Parathyroid adenoma (tissue), 2 donors: ENCODE measurements around the gene WDR70.
"Not testable (repeated sequence)": the region's sequence is repeated elsewhere in the genome, so short reads cannot be mapped to it uniquely, and the experiment has no call there.

Source experiments
- H2AFZ ChIP-seq: fragments of 300-600 bp; sonication (generic); one replicate; pipeline ENCODE4 v1.7.0; 2017; ENCODE audit warnings: antibody characterized with exemption, mild to moderate bottlenecking
- H3K27ac ChIP-seq: fragments of 300-600 bp; sonication (generic); one replicate; pipeline ENCODE4 v1.7.0; 2017
- H3K27me3 ChIP-seq: fragments of 300-600 bp; sonication (generic); one replicate; pipeline ENCODE4 v1.7.0; 2017; ENCODE audit warnings: low read length; ENCODE audit not compliant: control insufficient read depth, insufficient read depth
- H3K36me3 ChIP-seq: fragments of 300-600 bp; sonication (generic); one replicate; pipeline ENCODE4 v1.7.0; 2017; ENCODE audit warnings: low read length; ENCODE audit not compliant: control insufficient read depth, insufficient read depth
- H3K4me1 ChIP-seq: fragments of 300-600 bp; sonication (generic); one replicate; pipeline ENCODE4 v1.7.0; 2017; ENCODE audit warnings: control low read depth
- H3K4me2 ChIP-seq: fragments of 300-600 bp; sonication (generic); one replicate; pipeline ENCODE4 v1.7.0; 2017; ENCODE audit warnings: low read length
- H3K4me3 ChIP-seq: fragments of 300-600 bp; sonication (generic); one replicate; pipeline ENCODE4 v1.7.0; 2017; ENCODE audit warnings: low read depth, low read length
- H3K79me2 ChIP-seq: fragments of 300-600 bp; sonication (generic); one replicate; pipeline ENCODE4 v1.7.0; 2017; ENCODE audit warnings: control low read depth
- H3K9ac ChIP-seq: fragments of 300-600 bp; sonication (generic); one replicate; pipeline ENCODE4 v1.7.0; 2017; ENCODE audit warnings: mild to moderate bottlenecking
- H3K9me3 ChIP-seq: fragments of 300-600 bp; sonication (generic); one replicate; pipeline ENCODE4 v1.7.0; 2017; ENCODE audit warnings: low read length; ENCODE audit not compliant: control insufficient read depth
- TF ChIP-seq, protein P1 (sequence below): fragments of 300-600 bp; sonication (generic); IDR thresholded peaks from one replicate; pipeline ENCODE4 v1.7.0; 2017; ENCODE audit warnings: antibody characterized with exemption, mild to moderate bottlenecking
- donor health status: primary hyperparathyroidism.

WDR70 gene

GRCh38 chr5:37471666-37472197, 92.6 kb downstream of the WDR70 start:
- Histone ChIP-seq H3K4me2 (no peak overlapping the region), H3K4me3 (no peak overlapping the region), H3K9ac (no peak overlapping the region), H3K27ac (no peak overlapping the region), H3K36me3 (no peaks in the 10 kb centered on the region), H2AFZ (no peak overlapping the region), H3K79me2 (peaks cover 3% of the 10 kb centered on the region), H3K4me1 (no peaks in the 10 kb centered on the region), H3K9me3 (no peaks in the 10 kb centered on the region), H3K27me3 (no peaks in the 10 kb centered on the region)
- TF ChIP-seq, protein P1, sequence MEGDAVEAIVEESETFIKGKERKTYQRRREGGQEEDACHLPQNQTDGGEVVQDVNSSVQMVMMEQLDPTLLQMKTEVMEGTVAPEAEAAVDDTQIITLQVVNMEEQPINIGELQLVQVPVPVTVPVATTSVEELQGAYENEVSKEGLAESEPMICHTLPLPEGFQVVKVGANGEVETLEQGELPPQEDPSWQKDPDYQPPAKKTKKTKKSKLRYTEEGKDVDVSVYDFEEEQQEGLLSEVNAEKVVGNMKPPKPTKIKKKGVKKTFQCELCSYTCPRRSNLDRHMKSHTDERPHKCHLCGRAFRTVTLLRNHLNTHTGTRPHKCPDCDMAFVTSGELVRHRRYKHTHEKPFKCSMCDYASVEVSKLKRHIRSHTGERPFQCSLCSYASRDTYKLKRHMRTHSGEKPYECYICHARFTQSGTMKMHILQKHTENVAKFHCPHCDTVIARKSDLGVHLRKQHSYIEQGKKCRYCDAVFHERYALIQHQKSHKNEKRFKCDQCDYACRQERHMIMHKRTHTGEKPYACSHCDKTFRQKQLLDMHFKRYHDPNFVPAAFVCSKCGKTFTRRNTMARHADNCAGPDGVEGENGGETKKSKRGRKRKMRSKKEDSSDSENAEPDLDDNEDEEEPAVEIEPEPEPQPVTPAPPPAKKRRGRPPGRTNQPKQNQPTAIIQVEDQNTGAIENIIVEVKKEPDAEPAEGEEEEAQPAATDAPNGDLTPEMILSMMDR = no peak

GRCh38 chr5:37477426-37477825, 98.3 kb downstream of the WDR70 start:
- Histone ChIP-seq H3K4me2 (no peak overlapping the region), H3K9ac (no peak overlapping the region), H2AFZ (no peak overlapping the region), H3K79me2 (no peaks in the 10 kb centered on the region), H3K9me3 (no peaks in the 10 kb centered on the region), H3K4me3 (no peak overlapping the region), H3K27me3 (no peaks in the 10 kb centered on the region), H3K27ac (no peak overlapping the region), H3K36me3 (no peaks in the 10 kb centered on the region), H3K4me1 (no peaks in the 10 kb centered on the region)
- TF ChIP-seq, protein P1 = no peak

DNA sequence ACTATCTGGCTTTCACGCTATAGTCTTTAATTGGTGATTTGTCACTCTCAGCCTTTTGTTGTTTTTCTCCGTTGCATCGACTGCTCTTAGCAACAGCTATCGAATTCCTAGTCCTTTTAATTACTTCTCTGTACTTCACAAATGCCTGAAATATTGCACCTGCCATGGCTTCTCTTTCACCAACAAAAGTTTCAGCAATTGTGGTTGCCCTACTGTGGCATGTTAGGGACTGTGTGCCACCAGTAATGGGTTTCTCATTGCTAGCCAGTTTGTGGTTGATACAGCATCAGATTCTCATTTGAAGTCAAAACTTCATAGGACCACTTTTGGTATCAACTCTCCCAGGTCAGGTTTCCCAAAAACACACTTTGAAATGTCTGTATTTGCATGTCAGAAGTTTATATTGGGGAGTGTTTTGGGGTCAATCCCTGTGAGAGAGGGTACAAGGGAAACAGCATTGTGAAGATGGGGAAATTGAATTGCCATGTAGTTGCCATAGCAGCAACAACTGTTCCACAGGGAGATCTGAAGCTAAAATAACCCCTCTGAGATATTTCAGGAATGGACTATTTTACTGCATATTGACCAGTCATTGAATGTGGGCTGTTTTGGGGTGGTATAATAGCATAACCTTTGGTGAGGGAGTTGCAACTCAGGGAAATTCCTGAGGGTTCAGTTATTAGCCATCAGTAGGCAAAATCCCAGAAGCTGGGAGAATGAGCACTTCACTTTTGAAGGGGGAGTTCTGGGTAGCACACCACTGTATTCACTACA, 99.2 kb downstream of the WDR70 start:
- Histone ChIP-seq H3K79me2 (no peaks in the 10 kb centered on the region), H3K4me3 (no peak overlapping the region), H3K36me3 (no peaks in the 10 kb centered on the region), H3K27ac (no peak overlapping the region), H3K9ac (no peak overlapping the region), H2AFZ (no peak overlapping the region), H3K4me1 (no peaks in the 10 kb centered on the region), H3K9me3 (no peaks in the 10 kb centered on the region), H3K27me3 (no peaks in the 10 kb centered on the region), H3K4me2 (no peak overlapping the region)
- TF ChIP-seq, protein P1 = no peak

GRCh38 chr5:37481395-37481794, 102.3 kb downstream of the WDR70 start:
- not testable (repeated sequence) for H3K79me2 ChIP-seq, H3K9me3 ChIP-seq, H2AFZ ChIP-seq, H3K4me3 ChIP-seq, H3K4me1 ChIP-seq, H3K36me3 ChIP-seq, H3K27ac ChIP-seq, H3K9ac ChIP-seq, H3K4me2 ChIP-seq, H3K27me3 ChIP-seq

GRCh38 chr5:37490120-37490810, 111.1 kb downstream of the WDR70 start:
- no peak overlapping the region for H3K4me3 ChIP-seq
- H3K9ac ChIP-seq = no peak overlapping the region

More at GRCh38 chr5:37490120-37490810, 111.1 kb downstream of the WDR70 start:
- peaks cover 7% of the 10 kb centered on the region for H3K79me2 ChIP-seq
- H3K4me2 ChIP-seq = no peak overlapping the region
- H3K9me3 ChIP-seq = no peaks in the 10 kb centered on the region
- no peaks in the 10 kb centered on the region for H3K27me3 ChIP-seq
- H2AFZ ChIP-seq = no peak overlapping the region
- TF ChIP-seq, protein P1 = no peak
- no peak overlapping the region for H3K27ac ChIP-seq
- no peaks in the 10 kb centered on the region for H3K36me3 ChIP-seq
- H3K4me1 ChIP-seq = no peaks in the 10 kb centered on the region
